ENCODE measurements around the gene RCCD1. TPM values are rescaled to one million over a fixed set of nuclear protein-coding genes. Genes with fewer than 3 reads are reported as not detected.
A peak's percentile ranks its signal among the peaks of the same experiment; 100 is the strongest.
"Not testable (repeated sequence)": the region's sequence is repeated elsewhere in the genome, so short reads cannot be mapped to it uniquely, and the experiment has no call there.

Gene RCCD1
- total RNA-seq, result 10 to 100 TPM; 15.7 to 15.8 TPM
- polyA plus RNA-seq, result 1 to 10 TPM; 2.2 to 4.7 (median 3.1) TPM
- total RNA-seq, result 8.2 to 19.0 (median 12.4) reads per million in 6 experiments

GRCh38 chr15:90954712-90955623, at the start of gene RCCD1:
RCCD1 (plus strand) TSS chr15:90954884; CDS start chr15:90956735, 1,851 bp downstream.
- Mint-ChIP-seq H3K9me3 (no peaks in the 10 kb centered on the region), H3K36me3 (peaks cover 0 to 26% (median 0%) of the 10 kb centered on the region in 3 donors), H3K27me3 (no peaks in the 10 kb centered on the region), H3K4me3 (peak within 1 kb of the TSS; percentile 82 to 90 (median 88)), H3K27ac (peak within 1 kb of the TSS; percentile 68 to 97 (median 93)), H3K4me1 (peaks cover 4 to 23% (median 12%) of the 10 kb centered on the region in 4 donors)
- peak; percentile 75 to 94 (median 82) for DNase-seq
- POLR2A ChIA-PET, result interaction anchor here (0.6 to 4.4 kb wide), 9 partner anchors 11 to 1783 kb away, joined by 3 to 56 read pairs (median 3); partner anchors contain the start of genes HDDC3, MAN2A2, UNC45A and VPS33B
- peak; percentile 97 to 98 for ATAC-seq

- POLR2A ChIA-PET, result interaction anchor here (1.1 to 10.7 kb wide), 3 partner anchors 8 to 28 kb away, joined by 3 to 237 read pairs (median 4); partner anchors contain the start of genes HDDC3 and UNC45A
- peak overlapping the region in 3 of 10 donors; percentile 19 to 69 (median 38) for H3K27ac Mint-ChIP-seq
- no peaks in the 10 kb centered on the region for H3K27me3 Mint-ChIP-seq
- peaks cover 17 to 33% (median 26%) of the 10 kb centered on the region in 4 donors for H3K4me1 Mint-ChIP-seq
- peak overlapping the region in 3 of 10 donors; percentile 11 to 62 (median 12) for H3K4me3 Mint-ChIP-seq
- peak in 1 of 10 donors; percentile 58 for DNase-seq
- peaks cover 0 to 55% (median 19%) of the 10 kb centered on the region in 3 donors for H3K36me3 Mint-ChIP-seq
- no peaks in the 10 kb centered on the region for H3K9me3 Mint-ChIP-seq
- no peak for ATAC-seq
Measured at GRCh38 chr15:90905306-90906180, 49.1 kb upstream of the RCCD1 start.

GRCh38 chr15:90906181-90906849, 48.4 kb upstream of the RCCD1 start:
- peaks cover 15 to 31% (median 24%) of the 10 kb centered on the region in 4 donors for H3K4me1 Mint-ChIP-seq

GRCh38 chr15:90907051-90907660, 47.5 kb upstream of the RCCD1 start:
- Mint-ChIP-seq H3K4me3 (no peak overlapping the region), H3K27me3 (no peaks in the 10 kb centered on the region), H3K36me3 (peaks cover 0 to 69% (median 19%) of the 10 kb centered on the region in 3 donors), H3K27ac (no peak overlapping the region), H3K9me3 (no peaks in the 10 kb centered on the region), H3K4me1 (peaks cover 12 to 24% (median 15%) of the 10 kb centered on the region in 4 donors)
- DNase-seq, result peak in 1 of 10 donors; percentile 51
- POLR2A ChIA-PET, result interaction anchor here (10.7 kb wide), 1 partner anchor 27 kb away, joined by 237 read pairs; the partner anchor contains the start of genes HDDC3 and UNC45A
- no peak for ATAC-seq

More at GRCh38 chr15:90906181-90906849, 48.4 kb upstream of the RCCD1 start:
- H3K27ac Mint-ChIP-seq, result no peak overlapping the region
- H3K27me3 Mint-ChIP-seq, result no peaks in the 10 kb centered on the region
- H3K36me3 Mint-ChIP-seq, result peaks cover 0 to 62% (median 19%) of the 10 kb centered on the region in 3 donors
- H3K9me3 Mint-ChIP-seq, result no peaks in the 10 kb centered on the region
- no peak for ATAC-seq
- peak in 1 of 10 donors; percentile 40 for DNase-seq
- POLR2A ChIA-PET, result interaction anchor here (1.5 to 10.7 kb wide), 2 partner anchors 13 to 28 kb away, joined by 4 to 237 read pairs; partner anchors contain the start of genes HDDC3 and UNC45A
- peak overlapping the region in 2 of 10 donors; percentile 11 to 26 for H3K4me3 Mint-ChIP-seq

- no peak for DNase-seq
- Mint-ChIP-seq H3K27me3 (no peaks in the 10 kb centered on the region), H3K4me3 (no peak overlapping the region), H3K9me3 (no peaks in the 10 kb centered on the region), H3K4me1 (peaks cover 12 to 24% (median 15%) of the 10 kb centered on the region in 4 donors), H3K27ac (no peak overlapping the region), H3K36me3 (peaks cover 0 to 76% (median 22%) of the 10 kb centered on the region in 3 donors)
- no peak for ATAC-seq
- POLR2A ChIA-PET, result no interaction called here
Measured at GRCh38 chr15:90907838-90908507, 46.7 kb upstream of the RCCD1 start.

GRCh38 chr15:90909449-90909848, 45.2 kb upstream of the RCCD1 start:
- H3K9me3 Mint-ChIP-seq, ATAC-seq, H3K4me3 Mint-ChIP-seq, POLR2A ChIA-PET, H3K27me3 Mint-ChIP-seq, H3K27ac Mint-ChIP-seq: not testable (repeated sequence)
- peaks cover 8 to 15% (median 9%) of the 10 kb centered on the region in 4 donors for H3K4me1 Mint-ChIP-seq
- peak in 1 of 10 donors; percentile 19 for DNase-seq
- peaks cover 0 to 90% (median 28%) of the 10 kb centered on the region in 3 donors for H3K36me3 Mint-ChIP-seq

- no peak for ATAC-seq
- Mint-ChIP-seq H3K27ac (no peak overlapping the region), H3K27me3 (no peaks in the 10 kb centered on the region)
Measured at GRCh38 chr15:90909976-90910375, 44.7 kb upstream of the RCCD1 start.

GRCh38 chr15:90910441-90911301, 44.0 kb upstream of the RCCD1 start:
- Mint-ChIP-seq H3K4me1 (peaks cover 3 to 6% (median 4%) of the 10 kb centered on the region in 4 donors), H3K9me3 (no peaks in the 10 kb centered on the region), H3K36me3 (peaks cover 0 to 94% (median 23%) of the 10 kb centered on the region in 3 donors), H3K27ac (no peak overlapping the region), H3K27me3 (no peaks in the 10 kb centered on the region), H3K4me3 (no peak overlapping the region)
- ATAC-seq, result no peak
- peak in 1 of 10 donors; percentile 50 for DNase-seq
- POLR2A ChIA-PET, result interaction anchor here (0.7 to 1.0 kb wide), 3 partner anchors 10 to 232 kb away, joined by 3 to 5 read pairs (median 3); no protein-coding TSS in a partner anchor

More at GRCh38 chr15:90909976-90910375, 44.7 kb upstream of the RCCD1 start:
- Mint-ChIP-seq H3K4me3 (no peak overlapping the region), H3K36me3 (peaks cover 0 to 94% (median 28%) of the 10 kb centered on the region in 3 donors), H3K4me1 (peaks cover 7 to 10% (median 8%) of the 10 kb centered on the region in 4 donors), H3K9me3 (no peaks in the 10 kb centered on the region)
- peak in 1 of 10 donors; percentile 54 for DNase-seq
- POLR2A ChIA-PET, result interaction anchor here (0.7 to 1.0 kb wide), 2 partner anchors 44 to 231 kb away, joined by 3 read pairs; no protein-coding TSS in a partner anchor

- H3K36me3 Mint-ChIP-seq, result peaks cover 0 to 92% (median 18%) of the 10 kb centered on the region in 3 donors
- no peak overlapping the region for H3K4me3 Mint-ChIP-seq
- H3K27me3 Mint-ChIP-seq, result no peaks in the 10 kb centered on the region
- H3K4me1 Mint-ChIP-seq, result peaks cover 0 to 8% (median under 1%) of the 10 kb centered on the region in 4 donors
- H3K9me3 Mint-ChIP-seq, result no peaks in the 10 kb centered on the region
- POLR2A ChIA-PET, result interaction anchor here (1.0 kb wide), 1 partner anchor 9 kb away, joined by 5 read pairs; no protein-coding TSS in a partner anchor
- DNase-seq (peak in 1 of 10 donors; percentile 51), ATAC-seq (no peak)
- no peak overlapping the region for H3K27ac Mint-ChIP-seq
Measured at GRCh38 chr15:90911302-90911623, 43.4 kb upstream of the RCCD1 start.
